IMR-90 (cell line): ENCODE measurements around the gene PNPLA2. TPM values are rescaled to one million over a fixed set of nuclear protein-coding genes. Genes with fewer than 3 reads are reported as not detected.
A peak's percentile ranks its signal among the peaks of the same experiment; 100 is the strongest.

Experiments
- ATAC-seq: fragments of 200-7000 bp; cut with Tn5 transposase; 2 replicates; pipeline ENCODE4 v1.9.1; 2020; ENCODE audit warnings: low read depth, mild to moderate bottlenecking, moderate library complexity
- BruUV-seq: library from RNA; stranded (reverse); fragments of 400-500 nt; replicated peaks from 2 replicates; lab custom pipeline; 2021; lab: Mats Ljungman, UMichigan
- CTCF ChIA-PET: fragments of 300-600 bp; formaldehyde crosslinking; extraction: SDS; loops from one replicate; lab custom pipeline; 2021; ENCODE audit warnings: antibody characterized with exemption; lab: Yijun Ruan, JAX
- POLR2A ChIA-PET: fragments of 300-600 bp; sonication (Branson Sonifier 250); formaldehyde crosslinking; loops from one replicate; lab custom pipeline; 2022; ENCODE audit warnings: antibody characterized with exemption; ENCODE audit not compliant: unreplicated experiment; lab: Charles Lee
- DNase-seq: peaks from one replicate; pipeline ENCODE4 v3.0.0; 2013
- H2AFZ ChIP-seq: replicated peaks from 2 replicates; pipeline ENCODE3; 2013; ENCODE audit warnings: low read length, mild to moderate bottlenecking; ENCODE audit not compliant: poor library complexity
- H2AK5ac ChIP-seq: 2 replicates; pipeline ENCODE4 v1.6.1; 2013; ENCODE audit warnings: low read depth, low read length, inconsistent platforms
- H2AK9ac ChIP-seq: replicated peaks from 2 replicates; pipeline ENCODE3; 2013; ENCODE audit warnings: mild to moderate bottlenecking, low read depth, low read length, moderate library complexity; ENCODE audit not compliant: poor library complexity
- H2BK120ac ChIP-seq: 2 replicates; pipeline ENCODE4 v1.6.1; 2013; ENCODE audit warnings: low read depth, low read length, inconsistent platforms
- H2BK15ac ChIP-seq: 3 replicates; pipeline ENCODE4 v1.6.1; 2013; ENCODE audit warnings: low read depth, low read length, inconsistent platforms
- H2BK20ac ChIP-seq: 2 replicates; pipeline ENCODE4 v1.6.1; 2013; ENCODE audit warnings: low read depth, mild to moderate bottlenecking, inconsistent platforms, low read length, moderate library complexity
- H2BK5ac ChIP-seq: 2 replicates; pipeline ENCODE4 v1.6.1; 2013; ENCODE audit warnings: mild to moderate bottlenecking, low read depth, low read length, inconsistent platforms; ENCODE audit not compliant: poor library complexity, severe bottlenecking
- H3K14ac ChIP-seq: replicated peaks from 2 replicates; pipeline ENCODE4 v1.6.1; 2013; ENCODE audit warnings: low read depth, low read length, inconsistent platforms
- H3K18ac ChIP-seq: 2 replicates; pipeline ENCODE4 v1.6.1; 2013; ENCODE audit warnings: low read depth, low read length, control low read depth
- H3K23ac ChIP-seq: 2 replicates; pipeline ENCODE4 v1.6.1; 2013; ENCODE audit warnings: low read depth, low read length, inconsistent platforms
- H3K27ac ChIP-seq: 2 replicates; pipeline ENCODE4 v1.5.1; 2013; ENCODE audit warnings: mild to moderate bottlenecking, control low read depth, low read length; ENCODE audit not compliant: insufficient read depth
- H3K27me3 ChIP-seq: 2 replicates; pipeline ENCODE4 v1.6.1; 2013; ENCODE audit warnings: low read length; ENCODE audit not compliant: control insufficient read depth, insufficient read depth
- H3K36me3 ChIP-seq: 2 replicates; pipeline ENCODE4 v1.6.1; 2013; ENCODE audit warnings: low read length, mixed read lengths; ENCODE audit not compliant: control insufficient read depth, insufficient read depth
- H3K4ac ChIP-seq: 2 replicates; pipeline ENCODE4 v1.6.1; 2013; ENCODE audit warnings: low read depth, low read length, inconsistent platforms
- H3K4me1 ChIP-seq: 2 replicates; pipeline ENCODE4 v1.6.1; 2013; ENCODE audit warnings: low read length, mixed read lengths; ENCODE audit not compliant: control insufficient read depth, insufficient read depth
- H3K4me2 ChIP-seq: 2 replicates; pipeline ENCODE4 v1.6.1; 2013; ENCODE audit warnings: low read depth, mild to moderate bottlenecking, control low read depth, low read length, moderate library complexity
- H3K4me3 ChIP-seq: 2 replicates; pipeline ENCODE4 v1.5.1; 2013; ENCODE audit warnings: low read depth, mild to moderate bottlenecking, control low read depth, low read length, moderate library complexity; ENCODE audit not compliant: insufficient read depth
- H3K56ac ChIP-seq: 2 replicates; pipeline ENCODE4 v1.6.1; 2013; ENCODE audit warnings: low read length, inconsistent platforms; ENCODE audit not compliant: insufficient read depth; ENCODE audit errors: extremely low read depth
- H3K79me1 ChIP-seq, 2 experiments: 2 replicates each; pipeline ENCODE4 v1.6.1; 2013; ENCODE audit warnings: low read length in 2 of 2, inconsistent platforms in 1 of 2, low read depth in 1 of 2
- H3K9ac ChIP-seq: 2 replicates; pipeline ENCODE4 v1.6.1; 2013; ENCODE audit warnings: low read depth, low read length, control low read depth
- H3K9me1 ChIP-seq: 2 replicates; pipeline ENCODE4 v1.6.1; 2013; ENCODE audit warnings: low read length, inconsistent platforms; ENCODE audit not compliant: insufficient read depth
- H3K9me3 ChIP-seq: 2 replicates; pipeline ENCODE4 v1.6.1; 2013; ENCODE audit warnings: low read length; ENCODE audit not compliant: control insufficient read depth, insufficient read depth
- H4K20me1 ChIP-seq: 2 replicates; pipeline ENCODE4 v1.6.1; 2013; ENCODE audit warnings: low read length, inconsistent platforms; ENCODE audit not compliant: insufficient read depth
- H4K5ac ChIP-seq: 2 replicates; pipeline ENCODE4 v1.6.1; 2013; ENCODE audit warnings: mild to moderate bottlenecking, low read depth, low read length, control low read depth
- H4K8ac ChIP-seq, 2 experiments: 2 replicates each; pipeline ENCODE4 v1.6.1; 2013; ENCODE audit warnings: low read depth in 2 of 2, low read length in 2 of 2, control low read depth in 1 of 2, inconsistent platforms in 1 of 2
- H4K91ac ChIP-seq: 2 replicates; pipeline ENCODE4 v1.6.1; 2013; ENCODE audit warnings: low read depth, low read length, inconsistent platforms; ENCODE audit not compliant: insufficient read depth
- CHD1 ChIP-seq: IDR thresholded peaks from 2 replicates; pipeline ENCODE4 v1.6.1; 2012; ENCODE audit warnings: low read depth, low read length, improper control_type of control experiment
- CTCF ChIP-seq: conservative IDR thresholded peaks from 2 replicates; pipeline ENCODE4 v1.5.1; 2012; ENCODE audit warnings: mild to moderate bottlenecking, low read depth, low read length, improper control_type of control experiment
- WGBS, 2 experiments: methylation state at CpG; one replicate each; pipeline versions ENCODE4 v1.1.5 to v1.1.7; 2013; ENCODE audit warnings: missing lambda C conversion rate in 2 of 2; ENCODE audit not compliant: insufficient read length in 1 of 2; ENCODE audit errors: extremely low coverage in 2 of 2; 5-methylcytosine and 5-hydroxymethylcytosine counted together
- dilution Hi-C: fragments of 300-500 bp; cut with HindIII; formaldehyde crosslinking; loops from one replicate; pipeline ENCODE4 v1.14.3; 2018; ENCODE audit warnings: low sequenced_read_pairs; ENCODE audit not compliant: unreplicated experiment
- in situ Hi-C: fragments of 300-500 bp; cut with MboI; formaldehyde crosslinking; loops from 3 replicates; pipeline ENCODE4 v1.14.3; 2019; ENCODE audit warnings: low sequenced_read_pairs, inconsistent platforms, mixed read lengths
- intact Hi-C: fragments of 100-400 bp; cut with micrococcal nuclease; formaldehyde crosslinking; loops from 2 replicates; pipeline ENCODE4 v1.10.0; 2022
- polyA plus RNA-seq, 3 experiments: library from polyadenylated mRNA; depleted of rRNA; stranded (reverse); fragments of >200 nt; gene quantifications; 2 replicates each; pipeline ENCODE4 v1.2.3, GENCODE V29; 2012; ENCODE audit warnings: low replicate concordance in 1 of 3
- total RNA-seq: library from RNA; depleted of rRNA; stranded (reverse); fragments of >200 nt; gene quantifications from 2 replicates; pipeline ENCODE4 v1.2.3, GENCODE V29; 2012

PNPLA2 gene
- total and polyA plus RNA-seq, 2 of the 4 experiments (the other 2 are of a cell fraction) = 7.0 to 94.3 TPM

- H3K27me3 ChIP-seq = no peaks in the 10 kb centered on the region
- POLR2A ChIA-PET = no interaction called here
These were observed 7.1 kb upstream of the PNPLA2 start for GRCh38 chr11:811446-812245.

More at GRCh38 chr11:811446-812245, 7.1 kb upstream of the PNPLA2 start:
- dilution Hi-C loops (no loop called here), intact Hi-C loops (no loop called here), in situ Hi-C loops (no loop called here)
- DNase-seq (no peak), ATAC-seq (no peak)
- H3K56ac ChIP-seq = no peak overlapping the region
- H3K4ac ChIP-seq = no peak overlapping the region
- no peaks in the 10 kb centered on the region for H3K9me1 ChIP-seq
- peaks cover 27 to 53% of the 10 kb centered on the region in 2 experiments for H3K79me1 ChIP-seq
- H4K91ac ChIP-seq = no peak overlapping the region
- H3K4me1 ChIP-seq = peaks cover 6% of the 10 kb centered on the region
- H3K36me3 ChIP-seq = peaks cover 30% of the 10 kb centered on the region
- no peak overlapping the region for H2BK15ac ChIP-seq
- H2BK5ac ChIP-seq = no peak overlapping the region
- H4K5ac ChIP-seq = no peak overlapping the region
- H2AK5ac ChIP-seq = no peak overlapping the region
- no peaks in the 10 kb centered on the region for H3K9me3 ChIP-seq
- WGBS, 2 experiments = 77% methylated on average over 5 of the region's 14 CpGs; no CpG with 5 or more reads in 1 of the 2 experiments
- peak overlapping the region; percentile 85; the same call in 1 of the 2 replicates for H3K9ac ChIP-seq
- H2BK120ac ChIP-seq = no peak overlapping the region
- no peak overlapping the region for H3K18ac ChIP-seq
- no peak overlapping the region for H3K4me3 ChIP-seq
- CTCF ChIA-PET = no interaction called here
- H4K8ac ChIP-seq = no peak overlapping the region
- BruUV-seq = no TSS peak
- H3K27ac ChIP-seq = no peak overlapping the region
- no peak overlapping the region for H2BK20ac ChIP-seq
- no peak overlapping the region for H2AK9ac ChIP-seq
- H2AFZ ChIP-seq = no peak overlapping the region
- H3K4me2 ChIP-seq = no peak overlapping the region
- peaks cover 38% of the 10 kb centered on the region for H4K20me1 ChIP-seq
- H3K14ac ChIP-seq = no peak overlapping the region
- H3K23ac ChIP-seq = peak overlapping the region; percentile 62
- TF ChIP-seq CTCF = 0 out of 2 replicates have a peak, but pooled peaks have one; percentile 2
- TF ChIP-seq CHD1 = no peak
